ENCODE measurements around the gene DDAH1. TPM values are rescaled to one million over a fixed set of nuclear protein-coding genes. Genes with fewer than 3 reads are reported as not detected.

DDAH1 gene
- total and polyA plus RNA-seq, 9 donors = 29.6 to 51.2 (median 37.2) TPM

DNA sequence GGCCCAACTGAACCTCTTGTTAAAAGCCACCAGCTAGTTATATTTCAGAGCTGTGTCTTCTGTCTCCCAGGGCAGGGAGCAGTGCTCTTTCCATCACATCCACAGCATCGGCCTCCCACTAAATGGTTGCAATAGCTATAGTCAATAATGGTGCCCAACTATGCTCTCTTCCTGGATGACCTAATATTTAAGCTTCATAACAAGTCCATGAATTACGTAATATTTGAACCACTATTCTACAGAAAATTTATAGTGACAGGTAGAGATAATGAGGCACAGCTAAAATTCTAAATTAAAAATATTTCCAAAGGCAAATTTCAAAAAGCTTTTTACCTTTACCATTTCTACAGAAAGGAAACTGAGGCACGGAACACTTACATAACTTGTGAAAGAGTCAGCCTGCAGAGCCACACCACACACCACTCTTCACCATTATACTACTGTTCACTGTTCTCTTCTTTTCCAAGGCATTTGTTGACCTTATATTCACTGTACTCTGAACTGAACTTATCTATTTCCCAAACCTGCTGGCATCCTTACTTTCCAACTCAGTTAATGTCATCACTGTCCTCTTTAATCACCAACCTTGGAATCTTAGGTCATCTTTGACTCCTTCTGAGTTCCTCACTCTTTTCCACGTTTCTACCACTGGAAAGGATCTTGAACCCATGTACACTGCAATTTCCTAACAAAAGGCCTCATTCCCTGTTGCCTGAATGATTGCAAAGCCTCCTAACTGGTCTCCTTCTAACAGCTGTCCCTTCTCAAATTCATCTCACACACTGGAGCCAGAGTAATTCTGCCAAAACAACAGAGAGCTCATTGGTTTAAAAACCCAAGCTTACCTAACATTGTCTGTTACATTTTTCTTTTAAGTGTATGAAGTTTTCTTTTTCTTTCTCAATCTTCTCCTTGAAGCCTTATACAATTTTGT, 85.5 kb downstream of the DDAH1 start:
- H3K27me3 ChIP-seq (ENCODE audit: control insufficient read depth, insufficient read depth, low read length) = no peaks in the 10 kb centered on the region
- H3K4me3 ChIP-seq (ENCODE audit: low read length) = no peak overlapping the region
- H3K4me1 ChIP-seq (ENCODE audit: control insufficient read depth, insufficient read depth, low read length) = peaks cover 4% of the 10 kb centered on the region
- WGBS (ENCODE audit: insufficient coverage) = 65% methylated on average over 2 of the region's 4 CpGs
- peaks cover 10% of the 10 kb centered on the region for H3K9me3 ChIP-seq (replicated peaks; ENCODE audit: control insufficient read depth, low read depth, low read length)
- no peaks in the 10 kb centered on the region for H3K36me3 ChIP-seq (ENCODE audit: control insufficient read depth, insufficient read depth, low read length)
- DNase-seq = peak; percentile 78
- peak overlapping the region; percentile 52 for H3K27ac ChIP-seq (ENCODE audit: low read length)

DNA sequence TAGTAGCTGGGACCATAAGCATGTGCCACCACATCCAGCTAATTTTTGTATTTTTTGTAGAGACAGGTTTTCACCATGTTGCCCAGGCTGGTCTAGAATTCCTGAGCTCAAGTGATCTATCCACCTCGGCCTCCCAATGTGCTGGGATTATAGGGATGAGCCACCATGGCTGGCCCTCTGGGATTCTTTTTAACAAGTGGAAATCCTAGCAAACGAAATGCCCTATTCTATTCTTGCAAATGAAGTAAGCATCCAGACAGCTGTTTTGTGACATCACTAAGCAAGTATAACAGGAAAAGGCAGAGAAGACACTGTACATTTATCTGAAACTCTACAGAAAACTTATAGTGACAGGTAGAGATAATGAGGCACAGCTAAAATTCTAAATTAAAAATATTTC, 86.4 kb downstream of the DDAH1 start:
- no peaks in the 10 kb centered on the region for H3K36me3 ChIP-seq (ENCODE audit: control insufficient read depth, insufficient read depth, low read length)
- WGBS (ENCODE audit: insufficient coverage) = 50% methylated on average over 1 of the region's 2 CpGs
- H3K27me3 ChIP-seq (ENCODE audit: control insufficient read depth, insufficient read depth, low read length) = no peaks in the 10 kb centered on the region
- no peak overlapping the region for H3K27ac ChIP-seq (ENCODE audit: low read length)
- peaks cover 10% of the 10 kb centered on the region for H3K9me3 ChIP-seq (replicated peaks; ENCODE audit: control insufficient read depth, low read depth, low read length)
- peaks cover 4% of the 10 kb centered on the region for H3K4me1 ChIP-seq (ENCODE audit: control insufficient read depth, insufficient read depth, low read length)
- peak; percentile 53 for DNase-seq
- H3K4me3 ChIP-seq (ENCODE audit: low read length) = no peak overlapping the region

DNA sequence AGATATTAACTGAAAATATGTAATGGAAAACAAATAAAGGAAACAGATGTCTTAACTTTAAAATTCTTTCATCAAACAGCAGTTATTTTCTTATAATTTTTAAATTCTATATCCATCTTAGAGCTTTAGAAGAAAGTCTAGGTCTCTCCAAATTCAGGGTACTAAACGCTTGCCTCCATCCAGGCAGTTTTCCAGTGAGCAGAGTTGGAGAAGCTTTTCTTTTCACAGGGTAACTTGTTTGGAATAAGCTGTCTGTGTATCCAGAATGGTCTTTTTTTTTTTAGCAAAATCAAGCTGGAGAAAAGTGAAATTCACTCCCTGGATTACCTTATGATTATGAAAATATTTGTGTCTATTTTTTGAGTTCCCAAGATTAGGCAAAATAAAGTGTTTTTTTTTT, 88.6 kb downstream of the DDAH1 start:
- no peak overlapping the region for H3K27ac ChIP-seq (ENCODE audit: low read length)
- no peak overlapping the region for H3K4me3 ChIP-seq (ENCODE audit: low read length)
- H3K27me3 ChIP-seq (ENCODE audit: control insufficient read depth, insufficient read depth, low read length) = no peaks in the 10 kb centered on the region
- H3K36me3 ChIP-seq (ENCODE audit: control insufficient read depth, insufficient read depth, low read length) = no peaks in the 10 kb centered on the region
- no peaks in the 10 kb centered on the region for H3K9me3 ChIP-seq (replicated peaks; ENCODE audit: control insufficient read depth, low read depth, low read length)
- no peak for DNase-seq
- H3K4me1 ChIP-seq (ENCODE audit: control insufficient read depth, insufficient read depth, low read length) = peaks cover 4% of the 10 kb centered on the region
- WGBS (ENCODE audit: insufficient coverage) = no CpG with 5 or more reads among the region's 1 CpG

DNA sequence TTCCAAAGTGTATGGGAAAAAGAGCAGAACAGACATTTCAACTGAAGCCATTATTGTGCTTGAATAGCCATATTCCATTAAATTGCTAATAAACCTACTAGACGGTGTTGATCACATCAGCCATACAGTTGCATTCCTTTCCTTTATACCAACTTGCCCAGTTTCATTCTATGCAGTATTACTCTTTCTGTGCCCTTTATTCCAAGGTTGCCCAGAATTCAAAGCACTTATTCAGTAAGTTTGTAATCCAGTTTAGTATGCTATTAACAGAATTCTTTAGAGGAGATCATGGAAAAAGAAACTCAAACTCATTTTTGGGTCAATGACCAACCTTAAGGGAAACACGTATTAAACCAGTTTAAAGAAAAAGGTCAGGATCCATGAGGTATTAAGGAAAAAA, 89.5 kb downstream of the DDAH1 start:
- no peaks in the 10 kb centered on the region for H3K9me3 ChIP-seq (replicated peaks; ENCODE audit: control insufficient read depth, low read depth, low read length)
- no peak overlapping the region for H3K27ac ChIP-seq (ENCODE audit: low read length)
- H3K27me3 ChIP-seq (ENCODE audit: control insufficient read depth, insufficient read depth, low read length) = no peaks in the 10 kb centered on the region
- no CpG with 5 or more reads among the region's 2 CpGs for WGBS (ENCODE audit: insufficient coverage)
- peaks cover 4% of the 10 kb centered on the region for H3K4me1 ChIP-seq (ENCODE audit: control insufficient read depth, insufficient read depth, low read length)
- H3K36me3 ChIP-seq (ENCODE audit: control insufficient read depth, insufficient read depth, low read length) = no peaks in the 10 kb centered on the region
- DNase-seq = no peak
- H3K4me3 ChIP-seq (ENCODE audit: low read length) = no peak overlapping the region

DNA sequence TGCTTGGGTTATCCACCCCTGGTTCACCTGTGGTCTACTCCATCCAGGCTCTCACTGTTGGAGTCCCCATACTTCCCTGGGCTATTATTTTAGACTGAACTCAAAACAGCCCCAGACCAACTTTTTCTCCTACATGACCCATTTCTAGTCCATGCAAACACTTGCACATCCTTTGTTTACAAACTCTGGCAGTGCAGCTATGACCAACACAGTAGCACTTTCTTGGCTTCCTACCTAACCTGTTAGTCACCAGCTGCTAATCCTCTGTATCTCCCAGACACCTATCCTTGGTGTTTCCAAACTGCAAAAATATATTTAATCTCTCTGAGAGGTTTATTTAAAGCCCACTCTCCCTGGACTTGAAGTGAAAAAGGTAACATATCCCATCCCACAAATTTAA, 90.8 kb downstream of the DDAH1 start:
- no peaks in the 10 kb centered on the region for H3K9me3 ChIP-seq (replicated peaks; ENCODE audit: control insufficient read depth, low read depth, low read length)
- no peaks in the 10 kb centered on the region for H3K36me3 ChIP-seq (ENCODE audit: control insufficient read depth, insufficient read depth, low read length)
- no peak overlapping the region for H3K4me3 ChIP-seq (ENCODE audit: low read length)
- no peak overlapping the region for H3K27ac ChIP-seq (ENCODE audit: low read length)
- DNase-seq = no peak
- H3K27me3 ChIP-seq (ENCODE audit: control insufficient read depth, insufficient read depth, low read length) = no peaks in the 10 kb centered on the region
- peaks cover 4% of the 10 kb centered on the region for H3K4me1 ChIP-seq (ENCODE audit: control insufficient read depth, insufficient read depth, low read length)

DNA sequence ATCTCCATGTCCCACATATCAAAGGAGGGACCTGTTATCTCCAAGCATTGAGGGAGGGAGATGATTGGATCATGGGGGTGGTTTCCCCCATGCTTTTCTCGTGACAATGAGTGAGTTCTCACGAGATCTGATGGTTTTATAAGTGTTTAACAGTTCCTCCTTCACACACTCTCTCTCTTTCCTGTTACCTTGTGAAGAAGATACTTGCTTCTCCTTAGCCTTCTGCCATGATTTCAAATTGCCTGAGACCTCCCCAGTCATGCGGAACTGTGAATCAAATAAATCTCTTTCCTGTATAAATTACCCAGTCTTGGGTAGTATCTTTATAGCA, 91.6 kb downstream of the DDAH1 start:
- Histone ChIP-seq H3K9me3 (replicated peaks; ENCODE audit: control insufficient read depth, low read depth, low read length) (no peaks in the 10 kb centered on the region), H3K27ac (ENCODE audit: low read length) (no peak overlapping the region), H3K36me3 (ENCODE audit: control insufficient read depth, insufficient read depth, low read length) (no peaks in the 10 kb centered on the region), H3K4me1 (ENCODE audit: control insufficient read depth, insufficient read depth, low read length) (no peaks in the 10 kb centered on the region), H3K27me3 (ENCODE audit: control insufficient read depth, insufficient read depth, low read length) (no peaks in the 10 kb centered on the region), H3K4me3 (ENCODE audit: low read length) (no peak overlapping the region)
- no peak for DNase-seq
- no CpG with 5 or more reads among the region's 3 CpGs for WGBS (ENCODE audit: insufficient coverage)

DNA sequence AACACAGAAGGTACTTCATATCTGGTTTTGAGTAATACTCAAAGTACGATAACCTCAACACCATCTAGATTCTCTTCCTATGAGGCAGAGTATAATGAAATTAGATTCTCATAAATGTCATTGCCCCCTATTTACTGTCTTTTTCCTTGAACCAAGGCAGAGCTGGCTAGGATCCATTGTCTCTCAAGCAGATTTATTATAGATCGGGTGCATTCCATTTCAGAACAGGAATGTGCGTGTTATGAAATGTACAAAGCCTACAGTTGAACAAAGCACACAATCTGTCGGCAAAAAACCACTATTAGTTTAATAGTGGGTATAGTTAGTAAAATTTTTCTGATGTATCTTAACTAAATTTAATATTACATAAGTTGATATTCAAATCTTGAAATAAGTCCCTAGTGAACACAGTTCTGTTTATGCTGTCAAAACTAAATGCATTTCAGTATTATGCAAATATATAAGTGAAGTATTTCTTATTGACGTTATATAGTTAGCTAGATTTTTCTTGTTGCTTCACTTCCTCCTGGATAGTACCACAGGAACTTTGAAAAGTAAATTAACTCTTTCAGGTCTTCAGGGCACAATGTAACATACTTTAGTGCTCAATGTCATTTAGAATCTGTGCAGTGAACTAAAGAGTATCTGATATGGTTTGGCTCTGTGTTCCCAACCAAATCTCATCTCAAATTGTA, 92.1 kb downstream of the DDAH1 start:
- Histone ChIP-seq H3K4me1 (ENCODE audit: control insufficient read depth, insufficient read depth, low read length) (peaks cover 2% of the 10 kb centered on the region), H3K9me3 (replicated peaks; ENCODE audit: control insufficient read depth, low read depth, low read length) (no peaks in the 10 kb centered on the region), H3K4me3 (ENCODE audit: low read length) (no peak overlapping the region), H3K27me3 (ENCODE audit: control insufficient read depth, insufficient read depth, low read length) (no peaks in the 10 kb centered on the region), H3K36me3 (ENCODE audit: control insufficient read depth, insufficient read depth, low read length) (no peaks in the 10 kb centered on the region), H3K27ac (ENCODE audit: low read length) (no peak overlapping the region)
- peak; percentile 41 for DNase-seq
- no CpG with 5 or more reads among the region's 5 CpGs for WGBS (ENCODE audit: insufficient coverage)

DNA sequence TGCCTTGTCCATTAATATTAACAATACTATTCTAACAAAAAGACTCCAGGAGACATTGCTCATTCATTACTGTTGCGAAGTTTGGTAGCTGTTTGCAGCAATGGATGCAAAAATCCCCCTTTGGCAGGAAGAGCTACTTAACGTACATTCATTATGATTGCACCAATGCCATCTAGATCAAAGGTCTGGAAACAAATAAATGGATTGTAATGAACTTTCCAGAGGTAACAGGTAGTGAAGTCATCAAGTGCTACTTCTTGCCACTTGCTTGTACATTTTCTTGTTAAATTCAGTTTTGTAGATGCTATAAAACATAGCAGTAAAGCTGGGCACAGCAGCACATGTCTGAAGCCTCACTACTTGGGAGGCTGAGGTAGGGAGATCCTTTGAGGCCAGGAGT, 93.9 kb downstream of the DDAH1 start:
- H3K36me3 ChIP-seq (ENCODE audit: control insufficient read depth, insufficient read depth, low read length) = no peaks in the 10 kb centered on the region
- no peak overlapping the region for H3K27ac ChIP-seq (ENCODE audit: low read length)
- no peaks in the 10 kb centered on the region for H3K9me3 ChIP-seq (replicated peaks; ENCODE audit: control insufficient read depth, low read depth, low read length)
- 100% methylated on average over 1 of the region's 2 CpGs for WGBS (ENCODE audit: insufficient coverage)
- no peak overlapping the region for H3K4me3 ChIP-seq (ENCODE audit: low read length)
- no peaks in the 10 kb centered on the region for H3K27me3 ChIP-seq (ENCODE audit: control insufficient read depth, insufficient read depth, low read length)
- DNase-seq = no peak
- H3K4me1 ChIP-seq (ENCODE audit: control insufficient read depth, insufficient read depth, low read length) = peaks cover 5% of the 10 kb centered on the region

DNA sequence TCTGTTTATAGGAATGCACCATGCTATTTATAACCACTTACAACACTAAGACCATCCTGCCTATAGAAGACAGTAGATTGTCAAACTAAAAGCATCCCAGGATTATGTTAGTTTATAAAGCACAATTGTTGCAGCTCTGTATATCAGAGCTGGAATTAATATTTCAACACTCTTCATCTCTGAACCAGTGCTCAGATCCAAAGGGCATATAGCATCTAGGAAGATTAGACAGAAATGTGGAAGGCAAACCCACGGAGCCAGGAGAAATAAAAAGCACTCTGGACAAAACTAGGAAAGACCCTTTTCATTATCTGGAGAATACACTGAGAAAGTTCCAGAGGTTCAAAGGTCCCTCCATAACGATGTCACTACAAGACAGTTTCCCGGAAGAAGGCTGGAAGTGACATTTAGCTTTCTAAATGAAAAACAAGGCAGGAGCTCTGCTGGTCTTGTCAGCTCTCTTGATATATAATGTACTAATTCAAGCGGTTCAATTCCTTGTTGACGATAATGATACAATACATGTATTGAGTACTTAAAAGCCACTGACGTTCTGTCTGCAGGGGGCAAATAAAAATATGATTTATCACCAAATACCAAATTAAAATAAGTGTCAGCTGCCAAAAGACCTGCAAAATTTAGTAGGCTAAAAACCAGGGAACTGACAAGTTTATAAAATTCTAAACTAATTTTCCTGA, 96.7 kb downstream of the DDAH1 start:
- H3K9me3 ChIP-seq (replicated peaks; ENCODE audit: control insufficient read depth, low read depth, low read length) = no peaks in the 10 kb centered on the region
- H3K4me3 ChIP-seq (ENCODE audit: low read length) = no peak overlapping the region
- peaks cover 5% of the 10 kb centered on the region for H3K4me1 ChIP-seq (ENCODE audit: control insufficient read depth, insufficient read depth, low read length)
- no peak overlapping the region for H3K27ac ChIP-seq (ENCODE audit: low read length)
- no CpG with 5 or more reads among the region's 6 CpGs for WGBS (ENCODE audit: insufficient coverage)
- DNase-seq = no peak
- no peaks in the 10 kb centered on the region for H3K36me3 ChIP-seq (ENCODE audit: control insufficient read depth, insufficient read depth, low read length)
- no peaks in the 10 kb centered on the region for H3K27me3 ChIP-seq (ENCODE audit: control insufficient read depth, insufficient read depth, low read length)

Measured in muscle of leg (tissue), 11 donors.